ENCODE data around the gene OR5AS1. TPM values are rescaled to one million over a fixed set of nuclear protein-coding genes. Genes with fewer than 3 reads are reported as not detected.
"Not testable (repeated sequence)": the region's sequence is repeated elsewhere in the genome, so short reads cannot be mapped to it uniquely, and the experiment has no call there.

The OR5AS1 gene
- total RNA-seq: not detected

DNA sequence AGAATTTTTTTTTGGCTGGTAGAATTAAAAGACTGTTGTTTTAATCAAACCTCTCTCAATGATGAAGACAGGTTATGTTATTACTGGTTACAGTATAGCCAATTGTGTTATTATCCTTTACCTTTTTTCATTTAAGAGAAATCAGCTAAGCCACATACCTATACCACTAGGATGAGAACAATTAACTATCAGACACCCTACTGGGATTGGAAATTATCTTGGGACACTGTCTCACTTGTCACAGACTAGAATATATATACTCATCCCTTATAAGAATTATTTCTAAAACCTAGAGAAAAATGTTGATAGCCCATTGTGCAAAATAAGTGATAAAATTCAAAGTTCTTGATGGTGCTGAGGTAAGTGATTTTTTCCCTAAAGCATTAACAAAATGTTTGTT is at the start of gene OR5AS1:
OR5AS1 (plus strand) TSS at position 301 of the 400 bp plus-strand sequence. CDS start 2,765 bp downstream, outside the sequence.
- DNase-seq (ENCODE audit: low spot score) (no peak), ATAC-seq (no peak)
- intact Hi-C loops (cut with DNase I): no loop called here

GRCh38 chr11:55994525-55994924 is 32.9 kb upstream of the OR5AS1 start, which contains the start of gene OR5F1:
TSS of gene OR5F1 (minus strand) at chr11:55994625. CDS start at chr11:55994625, 0 bp downstream.
- no peak for DNase-seq (ENCODE audit: low spot score)

GRCh38 chr11:56010716-56011115 is 16.7 kb upstream of the OR5AS1 start:
- DNase-seq (ENCODE audit: low spot score) (no peak), ATAC-seq (no peak)

More at GRCh38 chr11:55994525-55994924, 32.9 kb upstream of the OR5AS1 start, which contains the start of gene OR5F1:
- ATAC-seq: no peak
- intact Hi-C loops (cut with DNase I): no loop called here

DNA sequence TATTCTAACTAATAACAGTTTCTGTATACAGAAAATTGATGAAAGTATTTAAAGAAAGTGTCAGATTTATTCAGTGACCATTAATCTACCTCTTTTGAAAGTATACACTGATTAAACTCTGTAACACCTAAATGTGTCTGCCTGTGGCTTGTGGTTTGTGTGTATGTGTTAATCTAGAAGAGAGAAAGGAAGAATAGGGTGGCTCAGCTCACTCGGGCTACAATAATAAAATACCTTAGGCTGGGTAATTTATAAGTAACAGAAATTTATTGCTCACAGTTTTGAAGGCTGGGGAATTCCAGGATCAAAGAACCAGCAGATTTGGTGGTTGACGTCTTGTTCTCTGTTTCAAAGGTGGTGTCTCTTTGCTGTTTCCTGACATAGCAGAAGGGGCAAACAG is 13.6 kb upstream of the OR5AS1 start:
- ATAC-seq (no peak), DNase-seq (ENCODE audit: low spot score) (no peak)
- intact Hi-C loops (cut with DNase I): no loop called here

More at GRCh38 chr11:56010716-56011115, 16.7 kb upstream of the OR5AS1 start:
- intact Hi-C loops (cut with DNase I): no loop called here

DNA sequence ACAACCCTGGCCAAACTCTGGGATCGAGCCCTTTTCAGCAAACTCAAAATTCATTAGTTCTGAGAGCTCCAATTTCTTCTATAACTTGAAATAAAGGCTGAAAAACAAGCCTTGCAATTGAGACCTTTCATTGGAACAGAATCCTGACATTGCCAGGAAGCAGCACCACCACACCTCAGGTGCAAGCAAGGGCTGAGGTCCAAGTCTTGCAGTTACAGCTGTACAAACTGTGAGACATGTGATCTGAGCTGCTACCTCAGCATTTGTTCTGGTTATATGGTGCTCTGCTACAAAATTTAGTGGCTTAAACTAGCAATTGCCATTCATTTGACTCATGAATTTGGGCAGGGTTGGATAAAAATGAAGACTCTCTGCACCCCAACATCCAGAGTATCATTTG is 18.1 kb downstream of the OR5AS1 start:
- intact Hi-C loops (cut with DNase I): no loop called here
- no peak for DNase-seq (ENCODE audit: low spot score)
- no peak for ATAC-seq

DNA sequence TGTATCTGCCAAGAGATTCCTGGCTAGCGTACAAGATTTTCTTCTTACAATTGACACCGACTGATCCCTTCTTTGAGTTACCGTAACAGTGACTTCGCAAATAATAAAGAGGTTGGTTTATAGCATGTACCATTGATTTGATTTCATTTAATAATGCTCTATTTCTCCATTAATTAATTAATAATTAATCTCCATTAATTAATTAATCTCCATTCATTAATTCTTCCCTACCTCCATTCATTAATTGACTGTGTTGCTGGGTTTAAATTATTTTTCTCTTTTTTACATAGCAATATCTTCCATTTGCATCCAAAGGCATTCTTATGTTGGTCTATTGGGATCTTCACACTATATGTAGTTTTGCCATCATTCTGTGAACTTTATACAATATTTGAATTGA is 21.0 kb downstream of the OR5AS1 start:
- no peak for ATAC-seq
- DNase-seq (ENCODE audit: low spot score): no peak
- intact Hi-C loops (cut with DNase I): no loop called here

- ATAC-seq (no peak), DNase-seq (ENCODE audit: low spot score) (no peak)
- intact Hi-C loops (cut with DNase I): no loop called here
Measured at GRCh38 chr11:56049487-56049886, 22.0 kb downstream of the OR5AS1 start.

DNA sequence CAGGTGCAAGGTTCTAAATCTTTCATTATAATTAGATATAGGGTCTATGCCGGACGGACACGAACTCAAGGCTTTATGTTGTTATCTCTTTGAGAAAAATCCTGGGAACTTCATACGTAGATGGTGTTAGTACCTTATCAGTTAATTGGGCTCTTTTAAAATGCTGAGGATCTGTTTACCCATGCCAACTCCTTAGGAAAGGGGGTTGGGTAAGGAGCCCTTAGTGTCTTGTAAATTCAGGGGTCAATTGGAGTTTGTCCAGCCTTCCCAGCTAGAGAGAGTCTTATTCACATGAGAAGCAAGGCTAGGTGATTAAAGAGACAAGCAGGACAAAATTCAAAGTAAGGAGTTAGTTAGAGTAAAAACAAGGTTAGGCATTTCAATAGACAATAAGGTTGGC is 28.9 kb downstream of the OR5AS1 start:
- intact Hi-C loops (cut with DNase I); ATAC-seq: not testable (repeated sequence)

GRCh38 chr11:56057661-56058237 is 30.3 kb downstream of the OR5AS1 start:
- ATAC-seq; intact Hi-C loops (cut with DNase I); DNase-seq (ENCODE audit: low spot score): not testable (repeated sequence)

More for the DNA sequence above, 28.9 kb downstream of the OR5AS1 start:
- DNase-seq (ENCODE audit: low spot score): not testable (repeated sequence)

DNA sequence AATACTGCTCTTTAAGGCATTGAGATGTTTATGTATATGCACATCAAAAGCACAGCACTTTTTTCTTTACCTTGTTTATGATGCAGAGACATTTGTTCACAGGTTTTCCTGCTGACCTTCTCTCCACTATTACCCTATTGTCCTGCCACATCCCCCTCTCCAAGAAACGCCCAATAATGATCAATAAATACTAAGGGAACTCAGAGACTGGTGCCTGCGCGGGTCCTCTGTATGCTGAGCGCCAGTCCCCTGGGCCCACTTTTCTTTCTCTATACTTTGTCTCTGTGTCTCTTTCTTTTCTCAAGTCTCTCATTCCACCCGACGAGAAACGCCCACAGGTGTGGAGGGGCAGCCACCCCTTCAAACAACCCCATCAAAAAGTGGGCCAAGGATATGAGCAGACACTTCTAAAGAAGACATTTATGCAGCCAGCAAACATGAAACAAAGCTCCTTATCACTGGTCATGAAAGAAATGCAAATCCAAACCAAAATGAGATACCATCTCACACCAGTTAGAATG is 30.9 kb downstream of the OR5AS1 start:
- DNase-seq (ENCODE audit: low spot score); intact Hi-C loops (cut with DNase I); ATAC-seq: not testable (repeated sequence)

- ATAC-seq: no peak
- intact Hi-C loops (cut with DNase I): no loop called here
Measured at GRCh38 chr11:56066980-56067379, 39.5 kb downstream of the OR5AS1 start.

More at GRCh38 chr11:56066980-56067379, 39.5 kb downstream of the OR5AS1 start:
- DNase-seq (ENCODE audit: low spot score): no peak

Other genes with a start within 250 kb of the OR5AS1 start
- gene OR5D14, start 232.1 kb upstream of the OR5AS1 start, total RNA-seq: not detected
- not detected for gene OR5L1, start 216.3 kb upstream of the OR5AS1 start, total RNA-seq
- gene OR5D18, start 208.0 kb upstream of the OR5AS1 start, total RNA-seq: not detected
- not detected for gene OR5L2, start 200.4 kb upstream of the OR5AS1 start, total RNA-seq
- not detected for gene OR5D16, start 188.9 kb upstream of the OR5AS1 start, total RNA-seq
- not detected for gene TRIM51, start 144.4 kb upstream of the OR5AS1 start, total RNA-seq
- gene OR5W2, start 113.1 kb upstream of the OR5AS1 start, total RNA-seq: not detected
- gene OR5I1, start 91.3 kb upstream of the OR5AS1 start, total RNA-seq: not detected
- gene OR10AG1, start 57.7 kb upstream of the OR5AS1 start, total RNA-seq: not detected
- gene OR5F1, start 33.0 kb upstream of the OR5AS1 start, total RNA-seq: not detected
- not detected for gene OR8I2, start 65.7 kb downstream of the OR5AS1 start, total RNA-seq
- not detected for gene OR8H2, start 76.0 kb downstream of the OR5AS1 start, total RNA-seq
- not detected for gene OR8H3, start 94.7 kb downstream of the OR5AS1 start, total RNA-seq
- not detected for gene OR8J3, start 112.5 kb downstream of the OR5AS1 start, total RNA-seq
- not detected for gene OR8K5, start 132.7 kb downstream of the OR5AS1 start, total RNA-seq
- not detected for gene OR5J2, start 149.0 kb downstream of the OR5AS1 start, total RNA-seq
- gene OR5T2, start 206.6 kb downstream of the OR5AS1 start, total RNA-seq: not detected
- not detected for gene OR5T3, start 224.6 kb downstream of the OR5AS1 start, total RNA-seq
- gene OR5T1, start 246.5 kb downstream of the OR5AS1 start, total RNA-seq: not detected